Erythroblast (primary cell): ENCODE results near the gene HNRNPLL.

ENCODE experiments used
- GATA1 ChIP-seq: IDR thresholded peaks from 2 replicates; pipeline ENCODE4 v1.6.1; 2011; ENCODE audit warnings: low read depth, mild to moderate bottlenecking, control low read depth, low read length, moderate library complexity
- POLR2A ChIP-seq: IDR thresholded peaks from 2 replicates; pipeline ENCODE4 v1.6.1; 2011; ENCODE audit warnings: mild to moderate bottlenecking, low read length

DNA sequence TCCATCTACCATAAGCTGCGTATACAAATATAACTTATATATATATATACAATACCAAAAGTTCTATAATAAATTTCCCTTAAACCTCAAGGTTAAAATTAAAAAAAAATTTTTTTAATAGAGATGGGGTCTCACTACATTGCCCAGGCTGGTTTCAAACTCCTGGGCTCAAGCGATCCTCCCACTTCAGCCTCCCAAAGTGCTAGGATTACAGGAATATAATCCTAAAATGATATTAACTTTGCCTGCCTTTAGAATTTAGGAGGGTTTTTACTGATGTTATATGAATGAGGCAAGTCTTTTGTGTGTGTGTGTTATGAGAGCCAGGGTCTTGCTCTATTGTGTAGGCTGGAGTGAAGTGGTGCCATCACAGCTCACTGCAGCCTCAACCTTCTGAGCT lies 49.2 kb downstream of the HNRNPLL start:
- no peak for TF ChIP-seq POLR2A
- no peak for TF ChIP-seq GATA1
